ENCODE measurements around the gene ERLIN1.

DNA sequence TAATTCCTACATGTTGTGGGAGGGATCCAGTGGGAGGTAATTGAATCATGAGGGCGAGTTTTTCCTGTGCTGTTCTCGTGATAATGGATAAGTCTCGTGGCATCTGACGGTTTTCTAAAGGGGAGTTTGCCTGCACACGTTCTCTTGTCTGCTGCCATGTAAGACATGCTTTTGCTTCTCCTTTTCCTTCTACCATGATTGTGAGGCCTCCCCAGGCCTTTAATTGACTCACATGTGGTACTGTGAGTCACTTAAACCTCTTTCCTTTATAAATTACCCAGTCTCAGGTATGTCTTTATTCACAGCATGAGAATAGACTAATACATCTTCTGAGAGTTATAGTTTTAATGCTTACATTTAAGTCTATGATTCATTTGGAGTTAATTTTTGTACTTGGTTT lies 81.5 kb downstream of the ERLIN1 start:
- TF ChIP-seq, protein P1, sequence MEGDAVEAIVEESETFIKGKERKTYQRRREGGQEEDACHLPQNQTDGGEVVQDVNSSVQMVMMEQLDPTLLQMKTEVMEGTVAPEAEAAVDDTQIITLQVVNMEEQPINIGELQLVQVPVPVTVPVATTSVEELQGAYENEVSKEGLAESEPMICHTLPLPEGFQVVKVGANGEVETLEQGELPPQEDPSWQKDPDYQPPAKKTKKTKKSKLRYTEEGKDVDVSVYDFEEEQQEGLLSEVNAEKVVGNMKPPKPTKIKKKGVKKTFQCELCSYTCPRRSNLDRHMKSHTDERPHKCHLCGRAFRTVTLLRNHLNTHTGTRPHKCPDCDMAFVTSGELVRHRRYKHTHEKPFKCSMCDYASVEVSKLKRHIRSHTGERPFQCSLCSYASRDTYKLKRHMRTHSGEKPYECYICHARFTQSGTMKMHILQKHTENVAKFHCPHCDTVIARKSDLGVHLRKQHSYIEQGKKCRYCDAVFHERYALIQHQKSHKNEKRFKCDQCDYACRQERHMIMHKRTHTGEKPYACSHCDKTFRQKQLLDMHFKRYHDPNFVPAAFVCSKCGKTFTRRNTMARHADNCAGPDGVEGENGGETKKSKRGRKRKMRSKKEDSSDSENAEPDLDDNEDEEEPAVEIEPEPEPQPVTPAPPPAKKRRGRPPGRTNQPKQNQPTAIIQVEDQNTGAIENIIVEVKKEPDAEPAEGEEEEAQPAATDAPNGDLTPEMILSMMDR (conservative IDR thresholded peaks at IDR 0.05), result no peak
- no peak for TF ChIP-seq ZFX (IDR thresholded peaks at IDR 0.05)
